VCaP (cell line): ENCODE data around the gene CLASRP.

ENCODE experiments used
- H3K27ac ChIP-seq: fragments of 450-650 bp; 2 replicates; pipeline ENCODE4 v1.5.1; 2017
- TF ChIP-seq, protein P1 (sequence below): fragments of 450-650 bp; conservative IDR thresholded peaks from 2 replicates; pipeline ENCODE4 v1.5.1; 2017; ENCODE audit warnings: mild to moderate bottlenecking, moderate library complexity

The CLASRP gene

DNA sequence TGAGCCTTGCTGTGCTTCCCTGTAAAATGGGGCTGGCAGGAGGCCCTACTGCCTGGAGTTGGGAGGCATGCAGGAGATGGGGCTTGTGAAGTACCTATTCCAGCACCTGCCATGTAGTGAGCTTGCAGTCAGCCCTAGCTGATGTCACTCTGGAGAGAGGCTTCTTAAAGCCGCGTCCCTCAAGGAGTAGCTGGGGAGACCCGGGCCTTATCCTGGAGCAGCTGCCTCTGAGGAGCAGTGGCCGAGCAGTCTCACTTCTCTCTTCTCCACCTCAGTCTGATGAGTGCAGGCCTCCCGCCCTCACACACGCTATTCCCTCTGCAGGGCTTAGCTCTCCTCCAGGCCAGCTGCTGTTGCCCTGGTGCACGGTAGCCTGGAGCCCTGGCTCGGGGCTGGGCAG, 18.0 kb downstream of the CLASRP start:
- no peak overlapping the region for H3K27ac ChIP-seq
- TF ChIP-seq, protein P1, sequence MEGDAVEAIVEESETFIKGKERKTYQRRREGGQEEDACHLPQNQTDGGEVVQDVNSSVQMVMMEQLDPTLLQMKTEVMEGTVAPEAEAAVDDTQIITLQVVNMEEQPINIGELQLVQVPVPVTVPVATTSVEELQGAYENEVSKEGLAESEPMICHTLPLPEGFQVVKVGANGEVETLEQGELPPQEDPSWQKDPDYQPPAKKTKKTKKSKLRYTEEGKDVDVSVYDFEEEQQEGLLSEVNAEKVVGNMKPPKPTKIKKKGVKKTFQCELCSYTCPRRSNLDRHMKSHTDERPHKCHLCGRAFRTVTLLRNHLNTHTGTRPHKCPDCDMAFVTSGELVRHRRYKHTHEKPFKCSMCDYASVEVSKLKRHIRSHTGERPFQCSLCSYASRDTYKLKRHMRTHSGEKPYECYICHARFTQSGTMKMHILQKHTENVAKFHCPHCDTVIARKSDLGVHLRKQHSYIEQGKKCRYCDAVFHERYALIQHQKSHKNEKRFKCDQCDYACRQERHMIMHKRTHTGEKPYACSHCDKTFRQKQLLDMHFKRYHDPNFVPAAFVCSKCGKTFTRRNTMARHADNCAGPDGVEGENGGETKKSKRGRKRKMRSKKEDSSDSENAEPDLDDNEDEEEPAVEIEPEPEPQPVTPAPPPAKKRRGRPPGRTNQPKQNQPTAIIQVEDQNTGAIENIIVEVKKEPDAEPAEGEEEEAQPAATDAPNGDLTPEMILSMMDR, result no peak

DNA sequence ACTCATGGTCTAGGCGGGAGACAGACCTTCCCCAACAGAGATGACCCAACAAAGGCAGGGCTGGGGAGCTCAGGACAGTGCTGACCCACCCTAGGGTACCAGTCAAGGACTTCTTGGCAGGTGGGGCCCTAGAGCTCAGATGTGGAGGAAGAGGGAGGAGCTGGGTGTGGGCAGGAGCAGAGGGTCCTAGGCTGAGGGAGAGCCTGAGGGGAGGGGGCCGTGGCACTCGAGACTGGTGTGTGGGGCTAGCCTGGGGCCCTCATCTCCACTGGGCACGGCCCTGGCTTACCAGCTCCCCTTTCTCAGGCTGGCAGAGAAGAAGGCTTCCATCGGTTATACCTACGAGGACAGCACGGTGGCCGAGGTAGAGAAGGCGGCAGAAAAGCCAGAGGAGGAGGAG, 18.6 kb downstream of the CLASRP start:
- no peak overlapping the region for H3K27ac ChIP-seq
- TF ChIP-seq, protein P1, result no peak

DNA sequence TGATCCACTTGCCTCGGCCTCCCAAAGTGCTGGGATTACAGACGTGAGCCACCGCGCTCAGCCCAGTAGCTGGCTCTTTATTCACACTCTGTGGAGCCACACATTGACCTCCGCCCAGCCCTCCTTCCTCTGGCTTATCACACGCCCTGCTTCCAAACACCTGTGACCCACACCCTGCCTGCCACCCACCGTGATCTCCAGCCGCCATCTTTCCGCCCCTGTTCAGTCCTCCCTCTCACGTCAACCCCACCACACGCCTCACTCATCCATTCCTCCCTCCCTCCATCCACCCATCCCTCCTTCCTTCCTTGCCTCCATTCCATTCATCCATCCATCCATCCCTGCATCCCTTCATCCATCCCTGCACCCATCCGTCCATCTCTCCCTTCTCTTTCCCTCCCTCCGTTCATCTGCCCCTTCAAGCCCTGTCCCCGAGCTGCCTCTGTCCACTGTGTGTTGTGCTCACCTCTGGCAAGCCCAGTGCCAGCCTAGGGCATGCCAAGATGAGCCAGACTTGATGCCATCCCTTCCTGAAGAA, 19.8 kb downstream of the CLASRP start:
- TF ChIP-seq, protein P1, result no peak
- no peak overlapping the region for H3K27ac ChIP-seq

DNA sequence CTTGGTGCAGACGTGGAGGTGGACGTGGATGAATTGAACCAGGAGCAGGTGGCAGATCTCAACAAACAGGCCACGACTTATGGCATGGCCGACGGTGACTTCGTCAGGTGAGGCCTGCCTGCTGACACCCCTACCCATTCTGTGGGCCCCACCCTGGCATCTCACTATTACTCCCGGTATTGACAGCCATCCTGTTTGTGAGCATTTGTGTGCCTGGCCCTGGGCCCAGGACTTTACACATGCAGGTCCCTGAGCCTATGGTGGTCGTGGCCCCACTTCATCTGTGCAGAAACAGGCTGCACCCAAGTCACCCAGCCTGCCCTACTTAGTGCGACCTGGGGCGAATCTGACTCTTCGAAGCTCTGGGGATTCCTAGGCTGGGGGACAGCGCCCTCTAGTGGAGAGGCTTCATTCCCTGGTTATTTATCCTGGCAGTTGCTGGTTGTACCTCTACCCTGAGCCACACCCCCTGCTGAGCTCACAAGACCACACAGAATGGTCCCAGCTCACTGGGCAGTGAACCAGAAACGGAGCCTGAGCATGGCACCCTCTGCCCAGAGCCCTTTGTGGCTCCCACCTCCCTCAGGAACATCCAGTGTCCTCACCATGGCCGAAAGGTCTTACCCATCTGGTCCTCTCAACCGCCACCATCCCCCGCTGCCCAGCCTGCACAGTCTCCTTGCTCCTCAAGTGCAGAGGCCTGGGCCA, 20.6 kb downstream of the CLASRP start:
- H3K27ac ChIP-seq, result no peak overlapping the region
- TF ChIP-seq, protein P1, result peak; percentile 97

DNA sequence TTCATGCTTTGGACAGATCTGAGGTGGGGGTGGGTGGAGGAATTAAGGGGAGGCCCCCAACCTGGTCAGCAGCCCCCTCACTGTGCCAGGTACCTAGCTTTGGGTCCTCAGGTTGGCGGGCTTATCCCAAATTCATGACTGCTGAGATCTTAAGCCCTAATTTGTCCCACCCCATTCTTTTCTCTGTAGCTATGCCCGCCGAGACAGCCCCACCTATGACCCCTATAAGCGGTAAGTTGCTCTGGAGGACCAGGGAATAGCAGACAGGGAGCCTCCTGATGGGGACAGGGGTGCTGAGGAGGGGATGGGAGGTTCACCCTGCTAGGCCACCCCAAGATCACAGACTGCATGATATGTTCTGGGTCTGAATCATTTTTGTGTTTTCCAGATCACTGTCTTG, 23.1 kb downstream of the CLASRP start:
- TF ChIP-seq, protein P1, result no peak
- H3K27ac ChIP-seq, result no peak overlapping the region

DNA sequence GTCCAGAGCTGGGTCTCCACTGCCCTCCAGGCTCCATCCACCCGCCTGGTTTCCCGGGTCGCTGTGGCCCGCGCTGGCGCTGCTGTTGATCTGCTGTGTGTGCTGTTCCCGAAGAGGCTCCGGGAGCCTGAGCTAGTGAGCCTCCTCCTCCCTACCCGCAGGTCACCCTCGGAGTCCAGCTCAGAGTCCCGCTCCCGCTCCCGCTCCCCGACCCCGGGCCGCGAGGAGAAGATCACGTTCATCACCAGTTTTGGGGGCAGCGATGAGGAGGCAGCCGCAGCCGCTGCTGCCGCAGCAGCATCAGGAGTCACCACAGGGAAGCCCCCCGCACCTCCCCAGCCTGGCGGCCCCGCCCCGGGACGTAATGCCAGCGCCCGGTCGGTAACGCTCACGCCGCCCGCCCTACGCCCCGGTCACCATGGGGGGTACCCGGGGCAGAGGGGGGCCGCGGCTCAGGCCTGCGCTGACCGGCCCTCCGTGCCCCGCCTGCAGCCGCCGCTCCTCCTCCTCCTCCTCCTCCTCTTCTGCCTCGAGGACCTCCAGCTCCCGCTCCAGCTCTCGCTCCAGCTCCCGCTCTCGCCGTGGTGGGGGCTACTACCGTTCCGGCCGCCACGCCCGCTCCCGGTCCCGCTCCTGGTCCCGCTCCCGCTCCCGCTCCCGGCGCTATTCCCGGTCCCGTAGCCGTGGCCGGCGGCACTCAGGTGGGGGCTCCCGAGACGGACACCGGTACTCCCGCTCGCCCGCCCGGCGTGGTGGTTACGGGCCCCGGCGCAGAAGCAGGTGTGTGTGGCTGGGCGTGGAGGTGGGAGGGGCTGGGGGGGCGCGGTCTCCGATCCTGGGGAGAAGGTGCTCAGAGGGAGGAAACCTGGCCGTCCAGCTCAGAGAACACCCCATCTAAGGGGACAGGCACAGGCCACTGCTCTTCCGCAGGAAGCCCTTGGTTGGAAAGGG, 25.3 kb downstream of the CLASRP start:
- H3K27ac ChIP-seq, result no peak overlapping the region
- TF ChIP-seq, protein P1, result no peak

DNA sequence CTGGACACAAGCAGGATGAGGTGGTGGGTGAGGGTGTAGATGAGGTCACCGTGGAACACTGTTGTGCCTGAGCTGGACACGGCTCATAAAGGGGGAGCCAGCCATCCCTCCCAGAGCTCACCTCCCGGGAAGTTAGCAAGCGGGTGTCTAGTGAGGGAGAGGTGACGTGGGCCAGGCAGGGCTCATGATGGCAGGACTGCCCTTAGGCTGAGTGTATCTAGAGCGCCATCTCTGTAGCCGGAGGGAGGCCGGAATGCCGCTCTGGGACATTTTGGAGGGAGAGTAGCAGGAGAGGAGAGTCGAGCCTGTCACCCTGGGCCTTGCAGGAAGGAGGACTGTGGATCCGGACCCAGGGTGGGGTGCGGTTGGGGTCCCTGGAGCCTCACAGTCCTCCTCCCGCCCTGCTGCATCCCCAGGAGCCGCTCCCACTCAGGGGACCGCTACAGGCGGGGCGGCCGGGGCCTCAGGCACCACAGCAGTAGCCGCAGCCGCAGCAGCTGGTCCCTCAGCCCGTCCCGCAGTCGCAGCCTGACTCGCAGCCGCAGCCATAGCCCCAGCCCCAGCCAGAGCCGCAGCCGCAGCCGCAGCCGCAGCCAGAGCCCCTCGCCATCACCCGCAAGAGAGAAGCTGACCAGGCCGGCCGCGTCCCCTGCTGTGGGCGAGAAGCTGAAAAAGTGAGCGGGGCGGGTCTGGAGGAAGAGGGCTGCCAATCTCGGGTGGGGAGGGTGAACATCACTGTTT, 28.2 kb downstream of the CLASRP start:
- H3K27ac ChIP-seq, result no peak overlapping the region
- TF ChIP-seq, protein P1, result no peak
